Fibroblast of skin of left quadriceps (primary cell): Measurements from ENCODE around the gene DNAJB6.
"Not testable (repeated sequence)": the region's sequence is repeated elsewhere in the genome, so short reads cannot be mapped to it uniquely, and the experiment has no call there.

ENCODE experiments used
- DNase-seq, 2 experiments: peaks; one replicate each; pipeline ENCODE4 v3.0.0-alpha.2; 2013; ENCODE audit warnings: low read depth in 2 of 2

DNAJB6 gene

DNA sequence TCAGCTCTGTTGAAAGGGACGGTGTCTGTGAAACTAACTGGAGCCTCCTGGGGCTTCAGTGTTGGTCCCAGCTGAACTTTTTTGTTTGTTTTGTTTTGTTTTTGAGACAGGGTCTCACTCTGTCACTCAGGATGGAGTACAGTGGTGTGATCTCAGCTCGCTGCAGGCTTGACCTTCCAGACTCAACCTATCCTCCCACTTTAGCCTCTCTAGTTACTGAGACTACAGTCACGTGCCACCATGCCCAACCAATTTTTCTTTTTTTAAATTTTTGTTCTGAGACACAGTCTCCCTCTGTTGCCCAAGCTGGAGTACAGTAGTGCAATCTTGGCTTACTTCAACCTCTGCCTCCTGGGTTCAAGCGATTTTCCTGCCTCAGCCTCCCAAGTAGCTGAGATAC lies 13.4 kb upstream of the DNAJB6 start:
- no peak for DNase-seq

DNA sequence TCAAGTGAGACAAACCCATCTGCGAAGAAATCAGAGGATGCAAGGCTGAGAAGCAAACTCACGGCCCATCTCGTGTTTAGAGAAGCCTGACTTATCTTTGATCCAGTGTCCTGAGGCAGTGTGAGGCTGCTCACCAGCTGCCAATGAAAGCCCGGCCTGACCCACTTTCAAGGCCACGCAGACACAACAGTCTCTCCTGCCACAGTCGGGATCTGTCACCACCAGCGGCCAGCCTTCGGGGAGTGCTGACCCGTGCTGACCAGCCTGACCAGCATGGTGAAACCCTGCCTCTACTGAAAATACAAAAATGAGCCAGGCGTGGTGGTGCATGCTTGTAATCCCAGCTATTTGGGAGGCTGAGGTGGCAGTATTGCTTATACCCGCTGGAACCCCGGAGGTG lies 7.4 kb upstream of the DNAJB6 start:
- no peak for DNase-seq

DNA sequence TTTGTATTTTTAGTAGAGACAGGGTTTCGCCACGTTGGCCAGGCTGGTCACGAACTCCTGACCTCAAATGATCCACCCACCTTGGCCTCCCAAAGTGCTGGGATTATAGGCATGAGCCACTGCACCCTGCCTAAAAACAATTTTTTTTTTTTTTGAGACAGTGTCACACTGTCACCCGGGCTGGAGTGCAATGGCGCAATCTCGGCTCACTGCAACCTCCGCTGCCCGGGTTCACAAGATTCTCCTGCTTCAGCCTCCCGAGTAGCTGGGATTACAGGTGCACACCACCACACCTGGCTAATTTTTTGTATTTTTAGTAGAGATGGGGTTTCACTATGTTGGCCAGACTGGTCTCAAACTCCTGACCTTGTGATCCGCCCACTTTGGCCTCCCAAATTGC lies 6.2 kb upstream of the DNAJB6 start:
- not testable (repeated sequence) for DNase-seq

DNA sequence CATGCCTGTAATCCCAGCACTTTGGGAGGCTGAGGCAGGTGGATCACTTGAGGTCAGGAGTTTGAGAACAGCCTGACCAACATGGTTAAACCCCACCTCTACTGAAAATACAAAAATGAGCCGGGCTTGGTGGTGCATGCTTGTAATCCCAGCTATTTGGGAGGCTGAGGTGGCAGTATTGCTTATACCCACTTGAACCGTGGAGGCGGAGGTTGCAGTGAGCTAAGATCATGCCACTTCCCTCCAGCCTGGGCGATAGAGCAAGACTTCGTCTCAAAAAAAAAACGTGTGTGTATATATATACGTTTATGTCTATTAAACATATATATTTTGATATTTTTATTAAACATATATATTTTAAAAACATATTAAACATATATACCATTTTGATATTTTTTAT lies 5.8 kb upstream of the DNAJB6 start:
- DNase-seq = not testable (repeated sequence)

DNA sequence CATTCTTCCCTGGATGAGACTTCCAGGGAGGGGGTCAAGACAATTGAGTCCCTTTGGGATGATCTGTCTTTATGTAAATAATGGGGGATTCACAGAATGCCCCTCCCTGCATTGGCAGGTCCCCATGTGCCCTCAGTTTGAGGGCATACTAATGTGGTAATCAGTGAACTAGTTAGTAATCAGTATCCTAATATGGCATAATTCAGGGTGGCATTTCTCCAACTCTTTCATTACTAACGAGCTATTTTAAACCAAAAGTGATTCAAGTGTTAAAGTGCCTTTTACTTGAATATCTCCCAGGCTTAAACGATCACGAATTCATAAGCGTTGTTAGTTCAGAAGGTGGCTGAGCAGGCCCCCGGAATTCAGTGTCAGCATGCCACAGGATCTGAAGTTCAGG lies 1.6 kb upstream of the DNAJB6 start:
- DNase-seq = no peak

DNA sequence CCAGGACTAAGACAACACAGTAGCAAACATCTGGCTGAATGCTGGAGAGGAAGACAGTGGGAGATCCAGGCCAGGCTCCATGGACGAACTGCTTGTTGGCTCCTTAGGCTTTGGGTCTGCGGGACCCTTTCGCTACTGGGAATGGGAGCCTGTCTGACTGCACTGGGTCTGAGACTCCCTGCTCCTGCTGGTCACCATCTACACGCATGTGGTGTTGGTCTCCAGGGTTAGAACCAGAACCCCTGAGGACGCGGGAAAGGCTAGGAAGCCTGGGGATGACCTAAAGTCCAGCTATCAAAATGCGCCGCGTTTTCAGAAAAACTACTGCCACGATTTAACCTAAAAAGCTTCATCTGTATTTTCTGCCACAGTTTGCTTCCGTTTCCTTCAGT lies 817 bp upstream of the DNAJB6 start:
- DNase-seq = no peak

DNA sequence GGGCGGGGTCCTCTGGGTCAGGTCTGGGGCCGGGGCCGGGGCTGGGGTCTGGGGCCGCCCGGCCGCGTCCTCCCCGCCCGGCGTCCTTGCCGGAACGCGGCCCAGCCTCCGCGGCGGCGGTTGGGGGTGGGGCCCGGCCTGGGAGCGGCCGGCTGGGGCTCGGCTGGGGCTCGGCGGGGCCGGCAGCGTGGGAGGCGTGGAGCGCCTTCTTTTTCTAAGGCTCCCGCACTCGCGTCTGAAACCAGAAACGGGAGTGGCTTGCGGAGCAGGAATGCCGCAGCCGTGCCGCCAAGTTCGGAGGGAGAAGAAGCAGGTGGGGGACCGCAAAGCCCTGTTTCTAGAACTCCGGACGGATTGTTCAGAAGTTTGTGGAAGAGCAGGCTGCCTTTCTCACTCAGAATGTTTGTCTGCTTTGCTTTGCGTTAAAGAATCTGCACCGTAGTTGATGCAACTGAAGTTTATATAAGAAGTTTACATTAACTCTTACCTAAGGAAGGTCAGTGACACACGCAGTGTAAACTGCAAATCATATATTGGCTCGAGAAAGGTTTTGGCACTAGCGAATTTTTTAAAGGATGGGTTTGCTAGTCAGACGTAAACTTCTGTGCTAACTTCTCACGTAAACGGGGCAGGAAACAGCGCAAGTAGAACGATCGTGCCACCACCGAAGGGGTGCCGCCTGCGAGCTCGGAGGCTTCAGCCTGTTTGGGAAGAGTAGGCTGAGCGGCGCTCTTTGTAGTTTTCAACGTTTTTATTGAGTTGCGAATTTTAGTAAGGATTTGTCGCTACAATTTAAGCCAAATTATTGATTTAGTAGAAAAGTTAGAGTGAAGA lies 729 bp downstream of the DNAJB6 start:
- no peak for DNase-seq

DNA sequence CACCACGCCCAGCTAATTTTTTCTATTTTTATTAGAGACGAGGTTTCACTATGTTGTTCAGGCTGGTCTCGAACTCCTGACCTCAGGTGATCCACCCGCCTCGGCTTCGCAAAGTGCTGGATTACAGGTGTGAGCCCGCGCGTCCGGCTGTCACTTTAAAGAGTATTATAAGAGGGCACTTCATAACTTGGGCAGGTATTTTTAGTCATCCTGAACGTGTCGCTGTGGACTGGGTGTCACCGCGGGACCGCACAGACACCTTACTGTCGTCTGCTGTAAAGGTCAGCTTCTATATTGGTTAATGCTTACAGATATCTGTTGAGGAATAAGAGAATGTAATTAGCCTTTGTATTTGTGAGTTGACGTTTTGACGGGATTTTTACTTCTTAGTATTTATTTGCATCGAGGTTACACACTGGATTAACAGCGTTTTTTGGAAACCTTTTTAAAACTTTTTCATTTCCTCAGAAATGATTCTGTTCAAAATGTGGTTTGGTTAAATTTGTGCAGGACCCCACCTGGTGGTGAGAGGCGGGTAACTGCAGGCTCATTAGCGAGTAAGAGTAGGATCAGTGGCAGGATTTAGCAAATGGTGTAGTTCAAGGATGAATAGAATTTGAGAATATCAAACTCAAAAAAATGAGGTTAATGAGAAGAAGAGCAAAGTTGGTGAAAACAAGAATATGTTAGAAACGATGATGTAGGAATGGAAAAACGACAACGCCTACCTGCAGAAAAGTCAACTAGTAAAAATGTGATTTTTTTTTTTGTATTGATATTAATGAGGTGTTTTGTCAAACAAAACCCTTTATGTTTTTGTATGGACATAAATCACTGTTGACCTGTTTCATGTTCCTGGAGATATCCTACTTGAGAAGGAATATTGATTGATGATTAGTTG lies 3.2 kb downstream of the DNAJB6 start:
- DNase-seq = peak; percentile 54 to 55

DNA sequence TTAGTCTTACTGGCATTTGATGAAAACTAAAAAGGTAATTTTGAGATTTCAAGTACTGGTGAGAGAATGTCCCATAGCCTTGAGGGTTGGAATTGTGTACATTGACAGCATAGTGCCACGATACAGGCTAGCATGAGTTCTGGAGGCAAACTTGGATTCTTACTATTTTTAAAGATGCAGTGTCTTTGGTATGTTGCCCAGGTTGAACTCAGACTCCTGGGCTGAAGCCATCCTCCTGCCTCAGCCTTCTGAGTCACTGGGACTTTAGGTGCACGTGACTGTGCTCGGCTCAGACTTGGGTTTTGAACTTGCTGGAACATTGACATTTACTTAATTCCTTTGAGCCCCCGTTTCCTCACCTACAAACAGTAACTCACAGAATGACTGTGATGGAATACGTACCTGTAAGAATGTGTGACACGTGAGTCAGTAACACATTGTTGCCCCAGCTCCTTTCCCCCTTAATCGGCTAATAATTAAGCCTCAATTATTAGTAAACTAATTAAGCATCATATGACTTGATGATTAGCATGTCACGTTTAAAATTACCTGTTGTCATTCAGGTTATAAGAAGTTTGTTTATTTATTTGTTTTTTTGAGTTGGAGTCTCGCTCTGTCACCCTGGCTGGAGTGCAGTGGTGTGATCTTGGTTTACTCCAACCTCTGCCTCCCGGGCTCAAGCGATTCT lies 10.6 kb downstream of the DNAJB6 start:
- no peak for DNase-seq

DNA sequence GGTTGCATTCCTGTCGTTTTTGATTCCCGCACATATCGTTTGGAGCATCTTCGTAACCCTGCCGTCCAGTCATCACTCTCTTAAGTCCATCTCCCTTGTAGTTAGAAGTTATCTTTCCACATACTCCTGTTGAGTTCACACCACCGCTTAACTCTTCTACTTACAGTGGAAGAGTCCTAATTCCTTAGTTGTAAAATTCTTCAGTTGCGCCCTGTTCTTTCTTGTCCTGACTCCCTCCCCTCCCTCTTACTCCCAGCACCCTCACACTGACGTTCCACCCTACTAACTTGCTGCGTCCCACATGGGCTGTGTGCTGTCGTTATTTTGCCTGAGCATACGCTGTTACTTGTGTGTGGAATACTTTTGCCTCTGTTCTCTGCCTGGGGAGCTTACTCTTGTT lies 11.7 kb downstream of the DNAJB6 start:
- no peak for DNase-seq

DNA sequence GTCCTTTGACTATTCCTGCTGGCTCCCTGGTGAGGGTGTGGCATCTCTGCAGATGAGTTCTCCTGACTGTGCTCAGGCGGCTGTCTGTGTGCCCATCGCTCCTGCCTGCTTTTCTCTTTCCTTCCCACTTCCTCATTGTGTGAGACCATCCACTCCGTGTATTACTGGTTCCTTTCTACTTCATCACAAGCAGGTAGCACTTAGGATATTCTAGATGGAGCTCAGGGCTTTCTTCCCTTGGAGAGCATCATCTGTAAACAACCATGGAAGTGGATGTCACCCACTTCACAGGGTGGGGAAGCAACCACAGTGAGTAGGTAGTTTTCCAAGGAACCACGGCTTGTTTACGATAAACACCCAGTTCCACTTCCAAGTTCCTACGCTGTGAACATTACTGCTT lies 15.7 kb downstream of the DNAJB6 start:
- DNase-seq = no peak

DNA sequence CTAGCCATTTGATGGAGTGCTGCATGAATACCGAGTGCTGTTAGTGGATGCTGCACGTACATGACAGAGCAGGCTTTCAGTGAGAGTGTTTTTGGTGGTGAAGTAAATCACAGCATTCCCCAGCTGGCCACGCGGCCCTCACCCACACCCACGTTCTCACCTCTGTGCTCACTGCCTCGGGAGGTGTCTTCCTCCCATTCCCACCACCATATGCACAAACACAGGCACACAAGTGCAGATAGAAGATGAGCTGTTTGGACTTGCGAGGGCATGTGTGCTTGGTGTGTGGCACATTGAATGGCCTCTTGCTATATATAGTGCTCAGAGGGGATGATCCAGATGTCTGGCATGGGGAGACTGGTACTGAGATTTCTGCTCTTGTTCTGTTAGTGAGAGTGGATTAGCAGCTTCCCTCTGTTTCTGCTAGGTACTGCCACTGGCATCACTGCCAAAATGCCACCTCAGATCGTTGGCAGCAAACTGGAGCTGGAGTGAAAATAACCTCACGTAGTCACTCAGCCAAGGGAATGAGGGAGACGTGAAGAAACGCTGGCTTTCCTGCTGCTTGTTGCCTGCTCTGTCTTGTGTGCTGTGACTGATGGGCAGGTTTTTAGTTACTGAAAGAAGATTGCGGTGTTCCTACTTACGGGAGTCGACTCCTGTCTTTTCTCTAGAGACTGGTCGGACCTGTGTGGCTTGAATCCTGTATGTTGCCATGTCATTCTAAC lies 19.1 kb downstream of the DNAJB6 start:
- DNase-seq = no peak

DNA sequence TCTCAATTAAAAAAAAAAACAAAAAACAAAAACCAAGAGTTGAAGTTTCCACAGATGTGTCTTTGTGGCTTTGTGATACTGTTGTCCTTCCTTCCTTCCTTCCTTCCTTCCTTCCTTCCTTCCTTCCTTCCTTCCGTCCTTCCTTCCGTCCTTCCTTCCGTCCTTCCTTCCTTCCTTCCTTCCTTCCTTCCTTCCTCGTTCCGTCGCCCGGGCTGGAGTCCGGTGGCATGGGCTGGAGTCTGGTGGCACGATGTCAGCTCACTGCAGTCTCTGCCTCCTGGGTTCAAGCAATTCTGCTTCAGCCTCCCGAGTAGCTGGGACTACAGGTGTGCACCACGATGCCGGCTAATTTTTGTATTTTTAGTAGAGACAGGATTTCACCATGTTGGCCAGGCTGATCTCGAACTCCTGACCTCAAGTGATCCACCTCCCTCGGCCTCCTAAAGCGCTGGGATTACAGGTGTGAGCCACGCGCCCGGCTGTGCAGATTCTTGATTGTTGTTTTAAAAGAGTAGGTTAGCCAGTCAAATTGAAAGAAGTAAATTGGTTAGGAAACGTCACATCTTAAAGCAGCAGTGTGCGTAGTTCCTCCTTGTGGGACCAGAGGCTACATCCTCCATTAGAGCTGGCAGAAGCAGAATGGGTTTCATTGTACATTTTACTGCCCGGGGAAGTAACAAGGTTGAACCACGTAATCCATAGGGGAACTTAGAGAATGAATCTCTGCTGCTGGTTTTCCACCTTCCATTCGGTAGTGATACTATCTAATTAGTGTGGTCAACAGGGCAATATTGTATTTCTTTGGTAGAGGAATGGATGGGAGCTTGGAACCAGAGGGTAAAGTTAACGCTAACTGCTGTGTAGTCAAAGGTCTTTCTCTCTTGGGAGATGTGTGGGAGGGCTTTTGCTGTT lies 20.6 kb downstream of the DNAJB6 start:
- no peak for DNase-seq

DNA sequence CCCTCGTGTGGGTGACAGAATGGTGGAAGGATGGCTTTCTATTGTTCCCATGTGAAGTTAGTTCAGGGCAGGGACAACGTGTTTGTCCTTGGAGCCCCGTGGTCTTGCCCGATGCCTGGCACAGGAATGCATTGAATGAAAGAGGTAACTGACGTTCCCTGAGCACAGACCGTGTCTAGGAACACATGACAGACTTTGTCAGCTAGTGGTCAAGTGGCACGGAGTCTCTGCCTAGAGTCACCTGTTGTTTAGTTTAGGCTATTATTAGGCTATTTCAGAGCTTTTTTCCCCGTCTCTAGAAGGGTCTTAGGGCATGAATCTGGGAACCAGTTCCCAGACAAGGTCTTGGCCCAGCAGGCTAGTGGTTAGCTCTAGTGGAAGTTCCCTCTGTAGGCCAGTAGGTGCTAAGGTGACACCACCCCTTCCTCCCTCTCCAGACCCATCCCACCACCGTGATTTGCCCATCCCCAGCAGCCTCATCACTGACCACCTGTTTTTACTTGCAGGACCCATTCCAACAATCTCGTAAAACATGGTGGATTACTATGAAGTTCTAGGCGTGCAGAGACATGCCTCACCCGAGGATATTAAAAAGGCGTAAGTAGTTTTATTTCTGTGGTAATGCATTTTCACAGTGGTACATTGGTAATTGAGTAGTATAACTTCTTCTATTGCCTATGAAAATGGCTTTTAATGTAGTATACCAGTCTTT lies 21.4 kb downstream of the DNAJB6 start:
- no peak for DNase-seq

DNA sequence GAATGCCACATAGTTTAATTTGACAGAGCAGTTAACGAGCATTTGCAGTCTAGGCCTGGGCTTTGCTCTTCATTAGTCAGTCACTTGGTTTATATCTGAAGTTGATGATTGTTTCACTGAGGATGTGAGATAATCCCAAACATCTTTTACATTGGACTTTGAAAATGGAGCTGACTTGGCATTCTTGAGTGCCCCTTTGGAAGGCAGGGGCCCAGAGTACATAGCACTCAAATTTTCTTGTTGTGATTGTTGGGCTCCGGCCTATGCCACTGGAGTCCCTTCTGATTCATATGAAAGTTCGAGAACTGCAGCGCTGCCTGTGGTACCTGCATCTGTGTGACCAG lies 21.9 kb downstream of the DNAJB6 start:
- no peak for DNase-seq

DNA sequence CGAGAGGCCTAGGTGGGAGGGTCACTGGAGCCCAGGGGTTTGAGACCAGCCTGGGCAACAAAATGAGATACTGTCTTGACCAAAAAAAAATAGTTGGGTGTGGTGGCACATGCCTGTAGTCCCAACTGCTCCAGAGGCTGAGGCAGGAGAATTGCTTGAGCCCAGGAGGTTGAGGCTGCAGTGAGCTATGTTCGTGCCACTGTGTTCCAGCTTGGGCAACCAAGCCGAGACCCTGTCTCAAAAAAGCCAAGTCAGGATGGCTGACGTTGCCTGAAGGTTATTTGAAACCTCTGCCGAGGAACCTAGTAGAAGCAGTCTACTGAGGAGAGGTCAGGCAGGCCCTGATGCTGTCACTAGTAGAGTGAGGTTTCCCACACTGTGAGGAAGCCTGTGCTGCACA lies 22.8 kb downstream of the DNAJB6 start:
- DNase-seq = no peak

DNA sequence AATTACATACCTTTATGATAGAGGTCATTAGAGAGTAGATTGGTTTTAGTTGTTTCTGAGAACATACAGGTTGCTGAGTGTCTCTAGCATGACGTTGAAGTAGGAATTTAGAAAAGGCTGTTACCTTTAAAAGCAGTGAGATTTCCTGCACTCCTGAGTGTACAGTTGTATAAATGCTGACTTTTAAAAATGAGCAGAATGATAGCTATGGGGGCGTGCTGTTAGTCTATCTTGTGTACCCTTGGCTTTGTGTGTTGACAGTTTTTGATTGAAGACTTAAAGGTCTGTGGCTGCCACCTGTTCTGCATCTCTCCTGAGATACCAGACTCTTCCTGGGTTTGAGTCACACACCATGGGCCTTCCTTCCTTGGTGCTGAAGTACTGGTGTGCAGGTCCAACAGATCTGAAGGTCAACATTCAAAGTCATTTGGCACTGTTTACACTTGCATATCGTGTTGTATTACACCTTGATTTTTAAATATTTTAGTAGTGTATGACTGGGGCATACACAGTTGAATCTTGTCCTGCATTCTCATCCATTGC lies 23.8 kb downstream of the DNAJB6 start:
- DNase-seq = no peak

DNA sequence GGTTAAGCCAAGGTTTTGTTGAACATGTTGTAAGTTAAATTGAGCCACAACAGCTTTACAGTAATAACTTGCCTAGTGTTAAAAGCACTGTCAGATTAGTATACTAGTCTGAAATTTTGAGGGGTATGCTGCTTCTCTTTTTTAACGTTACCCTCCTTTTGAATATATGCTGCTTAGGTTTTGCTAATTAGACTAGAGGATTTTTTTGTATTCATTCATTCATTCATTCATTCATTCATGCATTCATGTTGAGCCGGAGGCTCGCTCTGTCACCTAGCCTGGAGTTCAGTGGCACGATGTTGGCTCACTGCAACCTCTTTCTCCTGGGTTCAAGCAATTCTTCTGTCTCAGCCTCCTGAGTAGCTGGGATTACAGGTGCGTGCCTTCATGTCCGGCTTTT lies 24.7 kb downstream of the DNAJB6 start:
- no peak for DNase-seq

DNA sequence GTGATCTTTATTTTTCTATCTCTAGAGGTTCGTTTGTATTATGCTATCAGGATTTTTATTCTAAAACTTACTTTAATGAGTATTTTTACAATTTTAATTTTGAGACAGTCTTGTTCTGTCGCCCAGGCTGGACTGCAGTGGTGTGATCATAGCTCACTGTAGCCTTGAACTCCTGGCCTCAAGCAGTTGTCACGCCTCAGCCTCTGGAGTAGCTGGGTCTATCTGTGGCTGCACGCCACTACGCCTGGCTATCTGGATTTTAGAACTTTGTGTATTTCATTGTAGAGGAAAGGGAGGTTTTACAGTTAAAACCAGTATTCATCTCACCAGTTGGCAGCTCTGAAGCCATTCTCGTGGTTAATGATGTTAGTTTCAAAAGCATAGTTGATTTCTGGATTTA lies 25.9 kb downstream of the DNAJB6 start:
- DNase-seq = no peak

DNA sequence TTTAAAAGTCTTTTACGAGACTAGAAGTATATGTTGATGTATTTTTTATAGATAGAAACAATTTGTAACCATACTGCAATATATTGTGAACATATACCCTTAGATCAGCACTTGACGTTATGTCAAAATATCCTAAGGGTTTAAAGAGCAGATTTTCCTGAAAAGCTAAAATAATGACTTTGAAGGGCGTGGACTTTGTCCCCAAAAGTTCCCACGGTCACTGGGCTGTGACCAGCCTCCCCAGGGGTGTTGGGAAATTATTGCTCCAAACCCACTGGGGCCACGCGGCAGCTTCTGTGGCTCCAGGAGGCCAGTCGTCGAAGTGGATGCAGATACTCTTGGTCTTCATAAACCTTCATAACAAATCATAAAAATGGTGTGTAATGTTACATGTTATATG lies 29.9 kb downstream of the DNAJB6 start:
- no peak for DNase-seq
